GM12892 (cell line): ENCODE data around the gene RNPC3.

Source experiments
- POLR2A ChIP-seq: IDR thresholded peaks from 2 replicates; pipeline ENCODE4 v1.6.1; 2011; ENCODE audit warnings: low read depth, low read length, control low read depth
- POLR2AphosphoS5 ChIP-seq: IDR thresholded peaks from 2 replicates; pipeline ENCODE4 v1.6.1; 2011; ENCODE audit warnings: low read depth, low read length, control low read depth
- TAF1 ChIP-seq: IDR thresholded peaks from 2 replicates; pipeline ENCODE4 v1.6.1; 2011; ENCODE audit warnings: low read depth, mild to moderate bottlenecking, control low read depth, low read length, borderline replicate concordance

DNA sequence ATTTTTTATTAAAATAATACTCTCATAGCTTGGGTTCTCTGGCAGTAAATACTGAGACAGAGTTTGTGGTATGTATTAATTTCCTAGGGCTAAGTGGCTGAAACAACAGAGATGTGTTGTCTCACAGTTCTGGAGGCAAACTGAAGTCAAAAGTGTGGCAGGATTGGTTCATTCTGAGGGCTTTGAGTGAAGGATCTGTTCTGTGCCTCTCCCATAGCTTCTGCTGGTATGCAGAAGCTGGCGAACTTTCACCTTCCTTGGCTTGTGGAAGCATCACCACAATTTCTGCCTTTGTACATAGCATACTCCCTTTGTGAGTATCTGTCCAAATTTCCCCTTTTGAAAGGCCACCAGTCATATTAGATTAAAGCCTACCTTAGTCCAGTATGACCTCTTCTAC, 21.0 kb downstream of the RNPC3 start:
- TF ChIP-seq TAF1 (no peak), POLR2A (no peak), POLR2AphosphoS5 (no peak)
